ENCODE data around the gene NCKAP5. TPM values are rescaled to one million over a fixed set of nuclear protein-coding genes. Genes with fewer than 3 reads are reported as not detected.

The NCKAP5 gene
- total RNA-seq, 2 donors from 2014 or later = not detected

DNA sequence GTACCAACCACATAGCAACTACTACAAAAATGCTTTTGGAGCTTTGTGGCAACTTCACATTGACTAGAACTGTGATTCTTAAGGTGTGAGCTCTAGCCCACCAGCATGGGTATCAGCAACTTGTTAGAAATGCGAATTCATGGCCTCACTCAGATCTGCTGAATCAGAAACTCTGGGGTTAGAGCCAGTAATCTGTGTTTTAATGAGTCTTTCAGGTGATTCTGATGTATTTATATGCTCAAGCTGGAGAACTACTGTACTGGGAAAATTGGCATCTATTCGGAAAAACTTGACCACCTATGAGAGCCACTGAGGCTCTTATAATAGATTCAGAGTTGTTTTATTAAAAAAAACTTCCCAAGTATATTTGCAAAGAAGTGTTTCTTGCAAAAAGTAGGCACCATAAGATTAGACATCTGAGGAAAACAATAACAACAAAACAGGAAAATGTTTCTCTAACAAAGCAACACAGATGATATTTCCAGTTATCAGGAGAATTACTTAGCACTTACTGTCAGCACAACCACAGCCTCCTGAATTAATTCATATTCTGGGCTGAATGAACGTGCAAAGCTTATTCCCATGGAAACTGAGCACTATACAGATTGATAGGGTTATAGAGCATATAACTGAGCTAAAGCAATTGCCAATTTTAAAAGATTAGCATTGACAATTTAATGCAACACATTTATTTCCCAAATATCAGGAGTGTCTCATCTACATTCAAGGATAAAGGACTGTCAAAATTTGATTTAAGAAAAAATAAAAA lies 71.6 kb downstream of the NCKAP5 start:
- no peak overlapping the region for H3K27ac Mint-ChIP-seq
- no peaks in the 10 kb centered on the region for H3K36me3 Mint-ChIP-seq

GRCh38 chr2:133495226-133495625 lies 73.0 kb downstream of the NCKAP5 start:
- ATAC-seq (no peak), DNase-seq (ENCODE audit: low spot score in 2 of 2) (no peak)
- no peak overlapping the region for H3K27ac Mint-ChIP-seq
- no peaks in the 10 kb centered on the region for H3K36me3 Mint-ChIP-seq
- peaks cover 4% of the 10 kb centered on the region in 2 donors for H3K9me3 Mint-ChIP-seq

More for the DNA sequence above, 71.6 kb downstream of the NCKAP5 start:
- H3K9me3 Mint-ChIP-seq = peaks cover 0 to 4% of the 10 kb centered on the region in 2 donors
- DNase-seq (ENCODE audit: low spot score in 2 of 2) (no peak), ATAC-seq (no peak)

- Mint-ChIP-seq H3K36me3 (no peaks in the 10 kb centered on the region), H3K27ac (no peak overlapping the region), H3K9me3 (peaks cover 4% of the 10 kb centered on the region in 2 donors)
- DNase-seq (ENCODE audit: low spot score in 2 of 2) (no peak), ATAC-seq (no peak)
Measured at GRCh38 chr2:133492719-133493380, 75.4 kb downstream of the NCKAP5 start.

GRCh38 chr2:133490411-133490980 lies 77.8 kb downstream of the NCKAP5 start:
- ATAC-seq = no peak
- H3K9me3 Mint-ChIP-seq = peaks cover 4 to 13% of the 10 kb centered on the region in 2 donors
- H3K27ac Mint-ChIP-seq = no peak overlapping the region
- H3K36me3 Mint-ChIP-seq = no peaks in the 10 kb centered on the region
- DNase-seq (ENCODE audit: low spot score in 2 of 2) = no peak

- H3K9me3 Mint-ChIP-seq = peaks cover 6 to 9% of the 10 kb centered on the region in 2 donors
- DNase-seq (ENCODE audit: low spot score in 2 of 2) (no peak), ATAC-seq (no peak)
- H3K27ac Mint-ChIP-seq = no peak overlapping the region
- no peaks in the 10 kb centered on the region for H3K36me3 Mint-ChIP-seq
Measured at GRCh38 chr2:133489641-133490410, 78.4 kb downstream of the NCKAP5 start.

- Mint-ChIP-seq H3K9me3 (peaks cover 6 to 9% of the 10 kb centered on the region in 2 donors), H3K36me3 (no peaks in the 10 kb centered on the region), H3K27ac (no peak overlapping the region)
- no peak for ATAC-seq
- no peak for DNase-seq (ENCODE audit: low spot score in 2 of 2)
Measured at GRCh38 chr2:133489146-133489545, 79.1 kb downstream of the NCKAP5 start.

DNA sequence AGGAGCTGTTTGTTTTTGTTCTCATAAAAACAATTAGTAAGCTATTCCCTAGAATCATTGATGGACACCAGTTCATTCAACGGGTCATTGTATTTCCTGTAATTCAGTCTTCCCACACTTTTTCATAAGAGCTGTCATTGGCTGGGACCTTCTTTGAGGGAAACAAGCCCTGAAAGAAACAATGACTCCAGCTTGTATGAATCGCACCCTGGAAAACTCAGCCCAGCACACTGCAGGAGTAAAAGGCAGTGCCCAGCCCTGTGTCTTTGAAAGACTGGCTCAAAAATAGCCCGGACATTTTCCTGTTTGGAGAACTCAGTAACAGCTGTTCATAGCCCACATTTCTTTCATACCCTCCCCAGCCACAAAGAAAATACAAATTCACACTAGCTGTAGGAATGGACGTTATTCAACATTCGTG lies 81.5 kb downstream of the NCKAP5 start:
- DNase-seq (ENCODE audit: low spot score in 2 of 2) (no peak), ATAC-seq (no peak)
- Mint-ChIP-seq H3K27ac (no peak overlapping the region), H3K9me3 (peaks cover 9% of the 10 kb centered on the region in 2 donors), H3K36me3 (no peaks in the 10 kb centered on the region)

DNA sequence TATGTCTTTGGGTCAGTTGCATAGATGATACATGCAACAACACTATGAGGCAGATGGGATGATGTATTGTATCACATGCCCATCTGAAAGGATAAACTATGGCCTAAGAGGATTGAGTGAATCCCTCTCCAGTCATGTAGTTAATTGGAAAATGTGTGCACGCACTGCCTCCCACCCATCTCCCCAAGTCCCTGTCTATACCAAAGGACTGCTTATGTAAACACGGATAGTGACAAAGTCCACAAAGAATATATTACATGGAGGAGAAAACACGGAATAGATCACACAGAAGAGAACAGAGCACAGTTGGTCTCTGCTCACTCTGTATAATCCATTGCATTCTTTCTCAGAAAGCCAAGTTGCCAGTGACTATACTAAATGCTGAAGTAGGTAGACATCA lies 82.4 kb downstream of the NCKAP5 start:
- Mint-ChIP-seq H3K36me3 (no peaks in the 10 kb centered on the region), H3K27ac (no peak overlapping the region), H3K9me3 (peaks cover 9 to 13% of the 10 kb centered on the region in 2 donors)
- no peak for ATAC-seq
- DNase-seq (ENCODE audit: low spot score in 2 of 2) = no peak

- H3K9me3 Mint-ChIP-seq = peaks cover 9% of the 10 kb centered on the region in 2 donors
- DNase-seq (ENCODE audit: low spot score in 2 of 2) = no peak
- no peaks in the 10 kb centered on the region for H3K36me3 Mint-ChIP-seq
- H3K27ac Mint-ChIP-seq = no peak overlapping the region
- no peak for ATAC-seq
Measured at GRCh38 chr2:133484784-133485183, 83.5 kb downstream of the NCKAP5 start.

- H3K9me3 Mint-ChIP-seq = peaks cover 9% of the 10 kb centered on the region in 2 donors
- DNase-seq (ENCODE audit: low spot score in 2 of 2) = no peak
- H3K36me3 Mint-ChIP-seq = no peaks in the 10 kb centered on the region
- no peak for ATAC-seq
- H3K27ac Mint-ChIP-seq = no peak overlapping the region
Measured at GRCh38 chr2:133484106-133484505, 84.2 kb downstream of the NCKAP5 start.

DNA sequence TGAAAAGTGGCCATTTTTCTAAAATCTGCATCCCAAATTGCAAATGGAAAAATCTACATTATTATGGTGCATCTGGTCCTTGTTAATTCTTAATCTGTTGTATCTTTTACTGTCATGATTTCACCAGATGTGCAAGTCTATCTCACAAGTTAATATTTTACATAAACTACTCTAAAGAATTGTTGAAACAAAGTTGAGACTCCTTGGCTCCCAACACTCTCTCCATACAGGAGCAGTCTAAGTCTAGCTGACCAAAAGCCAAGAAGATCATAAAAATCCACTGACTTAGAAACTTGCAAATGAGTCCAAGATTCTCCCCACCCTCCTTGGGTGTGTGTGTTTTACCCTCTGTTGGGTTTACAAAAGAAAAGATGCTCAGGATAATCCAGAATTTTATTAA lies 85.1 kb downstream of the NCKAP5 start:
- Mint-ChIP-seq H3K9me3 (peaks cover 9% of the 10 kb centered on the region in 2 donors), H3K27ac (no peak overlapping the region)
- ATAC-seq = no peak

DNA sequence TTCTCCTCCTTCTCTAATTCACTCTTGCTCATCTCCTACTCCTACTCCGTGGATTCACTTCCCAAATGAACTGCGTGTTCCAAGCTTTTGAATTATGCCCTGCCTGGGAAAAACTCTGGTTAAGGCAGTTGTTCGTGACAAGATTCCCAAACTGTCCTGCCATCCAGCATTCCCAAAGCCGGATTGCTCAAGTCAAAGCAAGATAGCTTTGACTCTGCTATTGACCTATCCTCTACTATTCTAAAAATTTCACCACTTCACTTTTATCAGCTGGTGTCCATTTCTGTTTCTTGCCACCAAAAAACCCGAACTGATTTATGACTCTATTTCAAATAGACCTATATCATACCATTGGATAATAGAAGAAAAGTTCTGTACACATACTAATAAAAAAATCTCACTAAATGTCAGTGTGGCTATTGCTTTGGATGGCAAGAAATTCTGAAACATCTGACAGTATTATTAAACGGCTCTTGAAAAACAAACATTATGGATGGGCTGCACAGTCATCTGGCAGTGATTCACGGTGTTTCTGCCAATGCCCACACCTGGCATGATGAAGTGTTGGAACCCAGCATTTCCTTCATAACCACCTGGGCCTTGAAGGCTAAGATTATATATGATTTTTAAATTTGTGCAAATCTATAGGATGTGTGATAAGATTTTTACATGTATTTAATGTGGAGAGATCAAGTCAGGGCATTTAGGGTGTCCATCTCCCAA lies 87.4 kb downstream of the NCKAP5 start:
- ATAC-seq (no peak), DNase-seq (ENCODE audit: low spot score in 2 of 2) (no peak)
- Mint-ChIP-seq H3K9me3 (peaks cover 0 to 9% of the 10 kb centered on the region in 2 donors), H3K36me3 (no peaks in the 10 kb centered on the region), H3K27ac (no peak overlapping the region)

More for the DNA sequence above, 85.1 kb downstream of the NCKAP5 start:
- no peaks in the 10 kb centered on the region for H3K36me3 Mint-ChIP-seq
- DNase-seq (ENCODE audit: low spot score in 2 of 2) = no peak

- DNase-seq (ENCODE audit: low spot score in 2 of 2) (no peak), ATAC-seq (no peak)
- Mint-ChIP-seq H3K27ac (no peak overlapping the region), H3K9me3 (peaks cover 3 to 6% of the 10 kb centered on the region in 2 donors), H3K36me3 (no peaks in the 10 kb centered on the region)
Measured at GRCh38 chr2:133477616-133477990, 90.7 kb downstream of the NCKAP5 start.

DNA sequence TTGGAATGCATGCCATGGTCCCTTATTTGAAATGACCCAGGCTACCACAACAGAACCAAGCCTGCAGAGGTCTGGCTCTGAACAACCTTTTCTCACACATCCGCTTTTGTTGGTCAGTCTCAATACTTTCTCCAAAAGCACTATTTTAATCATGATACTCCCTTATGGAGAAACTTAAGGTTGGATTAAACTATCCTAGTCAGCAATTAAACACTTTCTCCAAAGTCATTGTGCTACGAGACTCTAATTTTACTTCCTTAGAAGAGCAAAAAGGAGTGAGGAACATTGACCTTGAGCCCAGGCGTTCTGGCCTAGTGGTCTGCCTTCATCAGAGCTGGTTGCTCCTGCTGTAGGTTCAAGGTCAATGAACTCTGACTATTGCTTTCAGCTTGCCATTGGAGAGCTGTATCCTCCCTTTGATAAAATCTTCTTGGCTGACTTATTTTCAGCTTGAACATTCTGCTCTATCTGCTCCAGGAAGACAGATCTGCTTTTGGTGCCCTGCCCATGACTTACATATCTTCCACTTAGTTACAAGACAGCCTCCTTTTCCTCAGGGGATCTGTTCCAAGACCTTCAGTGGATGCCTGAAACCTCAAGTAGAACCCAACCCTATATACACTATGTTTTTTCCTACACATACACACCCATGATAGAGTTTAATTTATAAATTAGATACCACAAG lies 91.2 kb downstream of the NCKAP5 start:
- DNase-seq (ENCODE audit: low spot score in 2 of 2) = no peak
- no peak for ATAC-seq
- Mint-ChIP-seq H3K27ac (no peak overlapping the region), H3K9me3 (peaks cover 6% of the 10 kb centered on the region in 2 donors), H3K36me3 (no peaks in the 10 kb centered on the region)

DNA sequence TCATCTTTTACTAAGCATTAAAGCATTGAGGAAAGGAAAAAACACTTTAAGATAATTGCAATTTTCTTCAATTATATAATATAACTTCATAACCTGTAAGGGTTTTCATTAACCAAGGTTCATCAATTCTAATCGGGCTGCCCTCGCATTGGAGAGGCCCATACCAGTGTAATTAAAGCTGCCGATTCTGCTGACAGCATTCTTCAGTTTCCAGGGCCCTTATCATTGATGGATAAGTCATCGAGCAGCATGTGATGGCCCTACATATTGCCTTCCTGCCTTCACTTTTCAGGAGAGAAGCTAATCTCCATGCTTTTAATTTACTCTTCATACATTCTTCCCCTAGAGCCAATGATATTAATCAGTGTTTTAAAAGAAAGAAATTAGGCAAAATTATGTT lies 92.0 kb downstream of the NCKAP5 start:
- Mint-ChIP-seq H3K9me3 (peaks cover 0 to 6% of the 10 kb centered on the region in 2 donors), H3K27ac (no peak overlapping the region), H3K36me3 (no peaks in the 10 kb centered on the region)
- DNase-seq (ENCODE audit: low spot score in 2 of 2) = no peak
- ATAC-seq = no peak

- ATAC-seq (no peak), DNase-seq (ENCODE audit: low spot score in 2 of 2) (no peak)
- peaks cover 0 to 6% of the 10 kb centered on the region in 2 donors for H3K9me3 Mint-ChIP-seq
- H3K36me3 Mint-ChIP-seq = no peaks in the 10 kb centered on the region
- H3K27ac Mint-ChIP-seq = no peak overlapping the region
Measured at GRCh38 chr2:133475610-133476009, 92.7 kb downstream of the NCKAP5 start.
